ENCODE results near the gene PNKD. TPM values are rescaled to one million over a fixed set of nuclear protein-coding genes. Genes with fewer than 3 reads are reported as not detected.

The PNKD gene
- total RNA-seq, 1 donor from 2014 or later: 18.6 TPM

DNA sequence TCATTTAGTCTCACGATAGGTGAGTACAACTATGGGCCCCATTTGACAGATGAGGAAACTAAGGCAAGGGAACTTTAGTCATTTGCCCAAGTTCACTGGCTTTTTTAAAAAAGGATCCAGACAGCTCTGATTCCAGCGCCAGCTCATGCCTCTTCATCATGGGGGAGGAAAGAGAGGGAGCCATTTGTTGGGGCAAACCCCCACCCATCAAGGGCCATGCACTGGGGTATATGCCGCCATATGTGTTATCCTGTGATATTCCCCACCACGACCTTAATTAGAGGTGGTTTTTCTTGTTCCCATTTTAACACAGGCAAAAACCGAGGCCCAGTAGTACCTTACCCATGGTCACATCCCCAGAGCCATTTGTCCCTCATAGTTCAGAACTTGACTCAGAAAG, 10.2 kb upstream of the PNKD start:
- H3K9me3 Mint-ChIP-seq: no peaks in the 10 kb centered on the region
- H3K27ac Mint-ChIP-seq: peak overlapping the region; percentile 40
- no peak for DNase-seq (ENCODE audit: low spot score)

DNA sequence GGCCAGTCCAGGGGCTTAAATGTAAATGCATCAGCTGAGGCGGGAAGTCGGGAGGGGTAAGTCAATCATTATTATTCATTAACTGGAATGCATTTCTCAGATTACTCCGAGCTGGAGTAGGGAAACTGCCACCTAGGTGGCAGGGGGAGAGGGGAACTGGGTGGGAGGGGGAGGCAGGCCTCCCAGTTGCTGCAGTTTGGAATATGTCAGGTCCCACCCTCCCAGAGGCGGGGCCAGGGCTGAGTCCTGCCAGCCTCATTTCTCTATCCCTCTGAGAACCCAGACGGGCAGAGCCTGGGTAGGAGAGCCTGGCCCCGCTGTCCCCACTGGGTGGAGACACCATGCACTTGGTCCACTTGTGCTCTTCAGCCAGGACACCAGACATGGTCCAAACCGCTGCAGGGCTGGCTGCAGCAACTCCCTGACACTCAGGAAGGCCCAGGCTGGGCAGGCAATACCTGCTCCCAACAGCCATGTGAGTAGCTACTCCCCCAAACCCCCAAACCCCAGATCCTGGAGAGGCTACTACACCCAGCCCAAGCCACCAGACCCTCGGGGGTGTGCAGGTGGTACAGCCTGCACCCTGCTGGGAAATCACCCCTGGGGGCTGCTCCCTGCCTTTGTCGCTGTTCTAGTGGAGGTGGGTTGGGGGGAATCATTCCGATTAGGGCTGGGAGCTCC, 9.4 kb upstream of the PNKD start, which contains the start of gene GPBAR1:
GPBAR1 (plus strand) TSS at position 274 of the 681 bp plus-strand sequence. CDS start 1,710 bp downstream, outside the sequence.
- peaks cover 18% of the 10 kb centered on the region for H3K36me3 Mint-ChIP-seq (ENCODE audit: low read depth)

More for the DNA sequence above, 10.2 kb upstream of the PNKD start:
- no peaks in the 10 kb centered on the region for H3K27me3 Mint-ChIP-seq (ENCODE audit: insufficient read depth)
- no peak overlapping the region for H3K4me3 Mint-ChIP-seq
- peaks cover 24% of the 10 kb centered on the region for H3K36me3 Mint-ChIP-seq (ENCODE audit: low read depth)
- intact Hi-C loops (cut with micrococcal nuclease): no loop called here
- H3K4me1 Mint-ChIP-seq (ENCODE audit: low read depth): peaks cover 24% of the 10 kb centered on the region

DNA sequence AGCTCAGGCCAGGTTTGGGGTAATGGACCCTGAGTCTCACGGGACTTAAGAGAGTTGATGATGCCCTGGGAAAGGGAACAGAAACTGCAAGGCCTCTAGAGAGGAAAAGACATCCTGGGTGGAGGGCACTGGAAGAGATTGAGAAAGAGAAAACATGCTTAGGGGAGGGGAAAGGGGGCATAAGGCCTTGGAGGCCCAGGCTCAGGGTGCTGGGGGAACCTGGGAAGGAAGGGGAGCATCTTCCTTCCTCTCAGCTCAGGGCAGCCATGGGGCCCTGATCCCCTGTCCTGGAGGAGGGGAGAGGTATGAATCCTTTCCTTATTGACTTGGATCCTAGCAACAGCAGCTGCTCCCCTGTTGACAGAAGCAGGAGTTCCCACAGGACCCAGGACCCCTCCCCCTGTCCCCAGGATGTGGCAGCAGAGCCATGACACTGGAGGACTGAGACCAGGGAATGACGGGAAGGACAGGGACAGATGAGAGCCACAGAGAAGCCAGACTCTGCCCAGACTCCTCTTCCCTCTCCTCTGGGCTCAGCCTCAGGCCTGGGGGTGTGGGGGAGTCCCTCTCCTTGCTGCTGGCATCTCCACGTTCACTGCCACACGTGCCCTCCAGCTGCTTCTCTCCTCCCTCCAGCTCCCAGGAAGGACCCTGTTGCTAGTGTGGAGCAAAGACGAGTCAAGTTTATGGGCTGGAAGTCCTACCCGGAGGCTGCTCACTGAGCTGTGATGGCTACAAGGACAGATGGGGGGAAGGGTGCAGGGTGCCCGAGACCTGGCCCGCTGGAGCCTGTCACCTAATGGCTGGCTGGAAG, 8.7 kb upstream of the PNKD start:
- Mint-ChIP-seq H3K27me3 (ENCODE audit: insufficient read depth) (no peaks in the 10 kb centered on the region), H3K9me3 (no peaks in the 10 kb centered on the region), H3K4me3 (no peak overlapping the region), H3K36me3 (ENCODE audit: low read depth) (peaks cover 18% of the 10 kb centered on the region), H3K4me1 (ENCODE audit: low read depth) (peaks cover 20% of the 10 kb centered on the region), H3K27ac (no peak overlapping the region)
- DNase-seq (ENCODE audit: low spot score): no peak
- intact Hi-C loops (cut with micrococcal nuclease): no loop called here

More for the DNA sequence above, 9.4 kb upstream of the PNKD start, which contains the start of gene GPBAR1:
- no peak within 1 kb of the TSS for H3K4me3 Mint-ChIP-seq
- H3K27ac Mint-ChIP-seq: peak within 1 kb of the TSS; percentile 40
- no peaks in the 10 kb centered on the region for H3K27me3 Mint-ChIP-seq (ENCODE audit: insufficient read depth)
- intact Hi-C loops (cut with micrococcal nuclease): no loop called here
- H3K4me1 Mint-ChIP-seq (ENCODE audit: low read depth): peaks cover 19% of the 10 kb centered on the region
- no peaks in the 10 kb centered on the region for H3K9me3 Mint-ChIP-seq
- no peak for DNase-seq (ENCODE audit: low spot score)

DNA sequence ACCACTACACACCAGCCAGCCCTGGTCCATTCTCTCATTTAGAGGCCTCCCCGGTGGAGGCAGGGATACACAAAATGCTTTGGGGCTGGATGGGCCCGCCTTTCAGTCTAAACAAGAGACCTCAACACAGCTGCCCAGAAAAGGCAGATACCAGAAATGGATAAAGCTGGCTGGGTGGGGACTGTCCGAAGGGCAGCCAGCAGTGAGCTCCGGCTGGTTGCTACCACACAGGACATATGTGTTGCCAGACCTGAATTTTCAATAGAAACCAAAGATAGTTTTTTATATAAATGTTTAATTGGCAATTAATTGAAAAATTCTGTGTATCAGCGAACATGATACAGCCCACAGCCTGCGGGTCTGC, 8.1 kb upstream of the PNKD start:
- Mint-ChIP-seq H3K9me3 (no peaks in the 10 kb centered on the region), H3K27me3 (ENCODE audit: insufficient read depth) (no peaks in the 10 kb centered on the region), H3K4me3 (no peak overlapping the region), H3K27ac (no peak overlapping the region), H3K4me1 (ENCODE audit: low read depth) (peaks cover 21% of the 10 kb centered on the region), H3K36me3 (ENCODE audit: low read depth) (peaks cover 17% of the 10 kb centered on the region)
- DNase-seq (ENCODE audit: low spot score): no peak
- intact Hi-C loops (cut with micrococcal nuclease): no loop called here

DNA sequence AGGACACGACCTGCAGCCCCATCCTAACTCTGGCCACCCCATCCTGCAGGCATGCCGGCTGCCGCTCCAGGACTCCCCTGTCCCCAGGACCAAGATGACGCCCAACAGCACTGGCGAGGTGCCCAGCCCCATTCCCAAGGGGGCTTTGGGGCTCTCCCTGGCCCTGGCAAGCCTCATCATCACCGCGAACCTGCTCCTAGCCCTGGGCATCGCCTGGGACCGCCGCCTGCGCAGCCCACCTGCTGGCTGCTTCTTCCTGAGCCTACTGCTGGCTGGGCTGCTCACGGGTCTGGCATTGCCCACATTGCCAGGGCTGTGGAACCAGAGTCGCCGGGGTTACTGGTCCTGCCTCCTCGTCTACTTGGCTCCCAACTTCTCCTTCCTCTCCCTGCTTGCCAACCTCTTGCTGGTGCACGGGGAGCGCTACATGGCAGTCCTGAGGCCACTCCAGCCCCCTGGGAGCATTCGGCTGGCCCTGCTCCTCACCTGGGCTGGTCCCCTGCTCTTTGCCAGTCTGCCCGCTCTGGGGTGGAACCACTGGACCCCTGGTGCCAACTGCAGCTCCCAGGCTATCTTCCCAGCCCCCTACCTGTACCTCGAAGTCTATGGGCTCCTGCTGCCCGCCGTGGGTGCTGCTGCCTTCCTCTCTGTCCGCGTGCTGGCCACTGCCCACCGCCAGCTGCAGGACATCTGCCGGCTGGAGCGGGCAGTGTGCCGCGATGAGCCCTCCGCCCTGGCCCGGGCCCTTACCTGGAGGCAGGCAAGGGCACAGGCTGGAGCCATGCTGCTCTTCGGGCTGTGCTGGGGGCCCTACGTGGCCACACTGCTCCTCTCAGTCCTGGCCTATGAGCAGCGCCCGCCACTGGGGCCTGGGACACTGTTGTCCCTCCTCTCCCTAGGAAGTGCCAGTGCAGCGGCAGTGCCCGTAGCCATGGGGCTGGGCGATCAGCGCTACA, 7.4 kb upstream of the PNKD start:
- Mint-ChIP-seq H3K27ac (no peak overlapping the region), H3K4me1 (ENCODE audit: low read depth) (peaks cover 17% of the 10 kb centered on the region), H3K36me3 (ENCODE audit: low read depth) (peaks cover 18% of the 10 kb centered on the region), H3K27me3 (ENCODE audit: insufficient read depth) (no peaks in the 10 kb centered on the region), H3K4me3 (no peak overlapping the region), H3K9me3 (no peaks in the 10 kb centered on the region)
- intact Hi-C loops (cut with micrococcal nuclease): no loop called here
- DNase-seq (ENCODE audit: low spot score): no peak

DNA sequence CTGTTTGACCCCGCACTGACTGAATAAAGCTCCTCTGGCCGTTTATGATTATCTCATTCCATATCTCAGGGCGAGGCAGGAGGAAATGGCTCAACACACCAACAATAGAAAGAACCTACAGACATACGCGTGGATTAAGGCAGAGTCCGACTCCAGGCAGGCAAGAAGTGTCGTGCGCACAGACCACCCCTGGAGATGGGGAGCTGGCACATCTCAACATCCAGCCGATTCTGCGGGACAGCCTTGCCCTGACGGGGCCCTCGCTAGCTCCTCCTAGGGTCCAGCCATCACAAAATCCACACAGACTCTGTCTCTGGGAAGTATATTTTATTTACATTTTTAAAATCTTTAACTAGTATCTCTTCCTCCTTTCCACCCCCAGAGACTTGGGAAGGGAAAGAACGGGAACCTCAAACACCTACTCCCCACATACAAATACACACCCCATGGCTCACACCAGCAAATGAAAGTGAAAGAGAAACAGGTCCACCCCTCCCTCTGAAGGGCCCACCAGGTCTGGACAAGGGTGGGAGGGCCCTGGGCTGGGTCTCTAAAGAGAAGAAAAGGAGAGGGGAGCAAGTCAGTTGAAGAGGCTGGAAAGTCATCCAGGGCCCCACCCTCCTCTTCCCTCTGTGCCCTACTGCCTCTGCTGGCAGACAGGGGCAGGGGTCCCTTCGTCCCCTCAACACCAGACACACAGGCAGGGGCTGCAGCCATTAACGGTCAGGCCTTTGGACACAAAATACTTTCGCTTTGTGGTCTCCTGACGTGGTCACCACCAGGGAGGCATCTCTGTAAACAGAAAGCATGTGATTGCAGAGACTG, 6.3 kb upstream of the PNKD start:
- Mint-ChIP-seq H3K36me3 (ENCODE audit: low read depth) (peaks cover 18% of the 10 kb centered on the region), H3K4me1 (ENCODE audit: low read depth) (peaks cover 18% of the 10 kb centered on the region), H3K9me3 (no peaks in the 10 kb centered on the region), H3K27me3 (ENCODE audit: insufficient read depth) (no peaks in the 10 kb centered on the region), H3K4me3 (no peak overlapping the region), H3K27ac (peak overlapping the region; percentile 71)
- intact Hi-C loops (cut with micrococcal nuclease): no loop called here
- DNase-seq (ENCODE audit: low spot score): no peak

DNA sequence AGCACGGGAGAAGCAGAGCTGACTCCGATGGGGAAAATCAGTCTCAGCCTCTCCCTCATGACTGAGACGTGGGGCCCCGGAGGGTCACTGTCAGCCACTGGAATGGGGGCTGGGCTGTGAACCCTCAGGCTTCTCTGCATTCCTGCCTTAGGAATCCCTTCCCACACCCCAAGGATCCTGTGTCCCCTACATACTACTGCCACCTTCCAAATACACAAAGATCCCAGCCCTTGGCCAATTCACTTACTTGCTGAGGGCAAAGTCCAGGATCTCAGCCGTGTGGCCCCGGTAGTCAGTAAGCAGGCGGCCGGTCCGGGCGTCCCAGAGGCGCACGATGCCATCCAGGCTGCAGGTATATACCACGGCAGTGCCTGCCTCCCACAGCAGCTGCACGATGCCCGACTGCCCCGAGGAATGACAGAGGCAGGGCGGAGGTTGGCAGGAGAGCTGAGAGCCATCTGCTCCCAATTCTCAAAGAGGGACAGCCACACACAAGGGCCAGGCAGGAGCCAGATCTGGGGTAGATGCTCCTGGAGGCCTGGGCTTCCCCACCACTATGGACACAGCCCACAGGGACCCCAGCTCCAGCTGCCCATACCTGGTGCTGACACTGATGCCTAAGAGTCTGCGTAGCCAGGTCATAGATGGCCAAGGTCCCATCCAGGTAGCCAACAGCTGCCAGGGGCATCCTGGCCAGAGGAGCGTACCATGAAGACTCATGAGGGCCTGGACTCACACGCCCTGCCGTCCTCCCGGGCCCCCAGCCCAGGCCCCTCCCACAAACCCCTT, 5.4 kb upstream of the PNKD start:
- Mint-ChIP-seq H3K4me1 (ENCODE audit: low read depth) (peaks cover 23% of the 10 kb centered on the region), H3K36me3 (ENCODE audit: low read depth) (peaks cover 24% of the 10 kb centered on the region), H3K27me3 (ENCODE audit: insufficient read depth) (peaks cover 1% of the 10 kb centered on the region), H3K4me3 (no peak overlapping the region), H3K27ac (no peak overlapping the region), H3K9me3 (no peaks in the 10 kb centered on the region)
- no peak for DNase-seq (ENCODE audit: low spot score)
- intact Hi-C loops (cut with micrococcal nuclease): no loop called here

DNA sequence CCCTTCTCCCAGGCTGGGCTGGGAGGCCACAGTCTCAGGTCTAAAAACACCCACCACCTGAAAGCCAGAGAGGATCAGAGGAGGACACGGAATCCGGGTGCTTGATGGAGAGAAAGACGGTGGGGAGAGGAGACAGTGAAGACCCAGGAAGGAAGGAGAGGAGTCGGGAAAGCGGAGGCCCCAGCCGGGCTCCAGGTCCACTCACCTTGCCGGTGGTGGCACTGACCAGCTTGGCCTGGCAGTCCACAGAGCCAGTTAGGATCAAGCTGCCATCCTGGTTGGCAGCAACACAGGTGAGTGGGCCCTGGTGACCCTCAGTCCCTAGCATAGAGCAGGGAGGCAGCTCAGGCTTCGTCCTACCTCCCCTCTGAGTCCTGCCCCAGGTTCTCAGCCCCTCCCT, 4.7 kb upstream of the PNKD start:
- peaks cover 23% of the 10 kb centered on the region for H3K4me1 Mint-ChIP-seq (ENCODE audit: low read depth)
- no peaks in the 10 kb centered on the region for H3K9me3 Mint-ChIP-seq
- H3K27me3 Mint-ChIP-seq (ENCODE audit: insufficient read depth): peaks cover 1% of the 10 kb centered on the region
- intact Hi-C loops (cut with micrococcal nuclease): no loop called here
- H3K36me3 Mint-ChIP-seq (ENCODE audit: low read depth): peaks cover 25% of the 10 kb centered on the region
- no peak overlapping the region for H3K27ac Mint-ChIP-seq
- H3K4me3 Mint-ChIP-seq: no peak overlapping the region
- no peak for DNase-seq (ENCODE audit: low spot score)

DNA sequence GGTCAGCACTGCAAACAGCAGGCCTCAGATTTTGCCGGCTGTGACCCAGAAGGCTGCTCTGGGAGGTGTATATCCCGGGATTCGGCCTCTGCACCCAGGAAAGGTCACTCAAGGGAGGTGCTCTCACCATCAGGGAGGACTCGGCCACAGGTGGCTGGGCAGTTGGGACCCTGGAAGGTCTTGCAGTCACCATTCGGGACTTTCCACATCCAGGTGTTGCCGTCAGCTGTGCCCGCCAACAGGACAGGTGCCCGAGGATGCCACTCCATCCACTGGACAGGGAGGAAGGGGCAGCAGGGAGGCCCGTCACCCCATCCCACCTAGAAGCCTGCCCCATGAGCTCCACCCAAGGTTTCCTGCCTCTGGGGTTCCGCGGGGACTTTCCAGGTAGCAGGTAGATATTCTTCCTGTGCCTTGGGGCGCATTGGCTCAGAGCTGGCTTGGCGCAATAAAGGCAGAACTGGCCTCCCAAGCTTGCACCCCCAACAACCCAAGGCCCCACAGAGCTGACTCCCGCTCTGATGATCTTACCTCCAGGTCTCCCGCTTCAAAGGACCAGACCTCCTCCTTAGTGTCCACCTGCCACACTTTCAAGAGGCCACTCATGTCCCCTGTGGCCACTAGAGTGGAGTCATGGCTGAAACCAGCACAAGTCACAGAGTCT, 3.9 kb upstream of the PNKD start:
- Mint-ChIP-seq H3K27ac (peak overlapping the region; percentile 34), H3K4me3 (no peak overlapping the region), H3K36me3 (ENCODE audit: low read depth) (peaks cover 25% of the 10 kb centered on the region), H3K4me1 (ENCODE audit: low read depth) (peaks cover 30% of the 10 kb centered on the region), H3K9me3 (no peaks in the 10 kb centered on the region), H3K27me3 (ENCODE audit: insufficient read depth) (peaks cover 1% of the 10 kb centered on the region)
- no peak for DNase-seq (ENCODE audit: low spot score)
- intact Hi-C loops (cut with micrococcal nuclease): no loop called here

DNA sequence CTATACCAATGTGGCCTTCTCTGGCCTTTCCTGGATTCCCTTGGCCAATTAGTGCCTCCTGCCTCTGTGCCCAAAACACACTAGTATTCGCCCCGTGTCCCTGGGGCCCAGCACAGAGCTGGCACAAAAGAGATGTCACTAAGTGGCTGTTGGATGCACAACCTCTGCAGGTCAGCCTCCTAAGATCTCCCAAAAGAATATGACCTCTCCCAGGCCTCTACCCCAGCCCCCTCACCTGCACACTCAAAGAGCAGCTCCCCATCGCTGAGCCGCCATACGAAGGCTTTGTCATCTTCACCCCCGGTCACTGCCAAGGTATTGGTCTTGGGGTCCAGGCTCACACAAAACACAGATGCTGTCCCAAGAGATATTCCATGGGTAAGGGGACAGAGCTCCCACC, 3.1 kb upstream of the PNKD start:
- Mint-ChIP-seq H3K9me3 (no peaks in the 10 kb centered on the region), H3K4me1 (ENCODE audit: low read depth) (peaks cover 38% of the 10 kb centered on the region), H3K36me3 (ENCODE audit: low read depth) (peaks cover 30% of the 10 kb centered on the region), H3K4me3 (peak overlapping the region; percentile 31), H3K27me3 (ENCODE audit: insufficient read depth) (peaks cover 1% of the 10 kb centered on the region), H3K27ac (no peak overlapping the region)
- intact Hi-C loops (cut with micrococcal nuclease): no loop called here
- DNase-seq (ENCODE audit: low spot score): no peak
